HG03565 (cell line): ENCODE measurements around the gene GALNT17.

Experiments
- ATAC-seq: cut with Tn5 transposase; IDR thresholded peaks from one replicate; pipeline ENCODE4 v1.9.1; 2021; ENCODE audit warnings: mild to moderate bottlenecking, moderate library complexity; ENCODE audit not compliant: unreplicated experiment

Gene GALNT17

DNA sequence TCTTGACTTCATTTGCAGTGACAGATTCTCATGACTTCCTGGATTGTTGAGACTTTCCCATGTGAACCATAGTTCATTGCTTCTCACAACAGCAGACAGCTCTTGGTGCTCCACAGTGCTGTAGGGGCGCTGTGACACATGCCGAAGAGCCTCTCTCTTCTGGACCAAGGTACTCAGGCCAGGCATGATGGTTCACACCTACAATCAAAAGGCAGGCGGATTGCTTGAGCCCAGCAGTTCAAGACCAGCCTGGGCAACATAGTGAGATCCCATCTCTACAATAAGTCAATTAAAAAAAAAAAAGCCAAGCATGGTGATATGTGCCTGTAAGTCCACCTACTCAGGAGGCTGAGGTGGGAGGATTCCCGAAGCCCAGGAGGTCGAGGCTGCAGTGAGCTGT lies 354.5 kb downstream of the GALNT17 start:
- no peak for ATAC-seq

DNA sequence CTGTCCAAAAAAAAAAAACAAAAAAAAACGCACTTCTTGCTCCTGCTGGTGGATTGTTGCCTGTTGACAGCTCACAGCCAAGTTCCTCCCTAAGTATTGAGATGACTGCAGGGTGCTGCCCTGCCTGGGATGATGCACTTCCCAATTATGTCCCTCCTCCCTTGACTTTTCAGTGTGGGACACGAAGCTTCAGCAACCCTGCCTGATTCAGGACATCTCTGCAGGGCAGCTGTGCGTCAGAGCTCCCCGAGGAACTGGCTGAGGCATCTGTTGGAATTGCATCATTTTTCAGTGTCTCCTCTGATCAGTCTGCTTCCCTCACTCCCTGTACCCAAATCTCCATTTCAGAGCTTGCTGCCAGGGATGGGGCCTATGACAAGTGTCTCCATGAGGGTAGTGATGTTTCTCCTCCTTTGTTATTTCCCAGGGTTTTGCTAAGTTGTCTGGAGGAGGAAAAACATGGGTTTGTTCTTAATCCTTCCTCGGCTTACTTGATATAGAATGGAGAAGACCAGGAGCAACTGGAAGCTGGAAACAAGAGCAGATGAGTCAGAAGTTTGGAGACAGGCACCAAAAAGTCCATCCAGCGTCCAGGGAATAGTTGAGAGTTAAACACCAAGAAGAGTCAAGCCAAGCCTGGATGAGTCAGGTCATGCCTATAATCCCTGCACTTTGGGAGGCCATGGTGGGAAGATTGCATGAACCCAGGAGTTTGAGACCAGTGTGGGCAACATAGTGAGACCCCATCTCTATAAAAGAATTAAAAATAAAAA lies 355.1 kb downstream of the GALNT17 start:
- ATAC-seq, result no peak

- ATAC-seq, result no peak
Observed at GRCh38 chr7:71488308-71488707, 356.4 kb downstream of the GALNT17 start.

- no peak for ATAC-seq
Observed at GRCh38 chr7:71491336-71491735, 359.4 kb downstream of the GALNT17 start.

- ATAC-seq, result no peak
Observed at GRCh38 chr7:71495828-71496227, 363.9 kb downstream of the GALNT17 start.

DNA sequence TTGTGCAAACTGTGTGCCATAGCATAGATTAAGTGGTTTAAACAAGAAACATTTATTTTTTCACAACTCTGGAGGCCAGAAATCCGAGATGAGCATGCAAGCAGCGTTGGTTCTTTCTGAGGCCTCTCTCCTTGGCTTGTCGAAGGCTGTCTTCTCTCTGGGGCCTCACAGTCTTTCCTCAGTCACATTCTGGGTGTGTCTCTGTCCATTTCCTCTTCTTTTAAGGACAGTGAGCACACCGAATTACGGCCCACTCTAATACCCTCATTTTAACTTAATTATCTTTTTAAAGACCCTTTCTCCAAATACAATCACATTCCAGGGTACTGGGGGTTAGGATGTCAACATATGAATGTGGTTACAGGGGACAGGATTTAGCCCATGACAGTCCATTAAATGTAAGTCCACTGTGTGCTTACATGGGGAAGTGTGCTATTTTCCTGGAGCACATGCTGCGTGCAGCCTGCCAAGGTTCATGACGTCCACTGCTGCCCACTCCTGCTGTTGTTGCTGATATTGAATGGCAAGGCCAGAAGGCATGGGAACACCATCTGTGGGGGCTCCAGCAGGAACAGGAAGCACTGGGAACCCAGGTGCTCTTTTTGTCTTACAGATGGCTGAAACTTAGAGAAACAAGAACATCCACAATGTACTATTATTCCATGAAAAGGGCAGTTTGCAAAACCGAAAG lies 365.5 kb downstream of the GALNT17 start:
- ATAC-seq, result no peak

GRCh38 chr7:71498381-71498780 lies 366.4 kb downstream of the GALNT17 start:
- no peak for ATAC-seq

- ATAC-seq, result no peak
Observed at GRCh38 chr7:71504697-71505441, 372.9 kb downstream of the GALNT17 start.

DNA sequence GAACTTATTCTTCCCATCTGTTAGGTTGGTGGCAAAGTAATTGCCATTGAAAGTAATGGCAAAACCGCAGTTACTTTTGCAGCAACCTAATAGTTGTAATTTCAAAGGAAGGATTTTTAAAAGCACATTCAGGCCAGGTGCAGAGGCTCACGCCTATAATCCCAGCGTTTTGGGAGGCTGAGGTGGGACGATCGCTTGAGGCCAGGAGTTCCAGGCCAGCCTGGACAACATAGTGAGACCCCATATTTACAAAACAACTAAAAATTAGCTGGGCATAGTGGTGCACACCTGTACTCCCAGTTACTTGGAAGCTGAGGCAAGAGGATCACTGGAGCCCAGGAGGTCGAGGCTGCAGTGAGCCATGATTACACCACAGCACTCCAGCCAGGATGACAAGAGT lies 374.9 kb downstream of the GALNT17 start:
- ATAC-seq, result no peak

DNA sequence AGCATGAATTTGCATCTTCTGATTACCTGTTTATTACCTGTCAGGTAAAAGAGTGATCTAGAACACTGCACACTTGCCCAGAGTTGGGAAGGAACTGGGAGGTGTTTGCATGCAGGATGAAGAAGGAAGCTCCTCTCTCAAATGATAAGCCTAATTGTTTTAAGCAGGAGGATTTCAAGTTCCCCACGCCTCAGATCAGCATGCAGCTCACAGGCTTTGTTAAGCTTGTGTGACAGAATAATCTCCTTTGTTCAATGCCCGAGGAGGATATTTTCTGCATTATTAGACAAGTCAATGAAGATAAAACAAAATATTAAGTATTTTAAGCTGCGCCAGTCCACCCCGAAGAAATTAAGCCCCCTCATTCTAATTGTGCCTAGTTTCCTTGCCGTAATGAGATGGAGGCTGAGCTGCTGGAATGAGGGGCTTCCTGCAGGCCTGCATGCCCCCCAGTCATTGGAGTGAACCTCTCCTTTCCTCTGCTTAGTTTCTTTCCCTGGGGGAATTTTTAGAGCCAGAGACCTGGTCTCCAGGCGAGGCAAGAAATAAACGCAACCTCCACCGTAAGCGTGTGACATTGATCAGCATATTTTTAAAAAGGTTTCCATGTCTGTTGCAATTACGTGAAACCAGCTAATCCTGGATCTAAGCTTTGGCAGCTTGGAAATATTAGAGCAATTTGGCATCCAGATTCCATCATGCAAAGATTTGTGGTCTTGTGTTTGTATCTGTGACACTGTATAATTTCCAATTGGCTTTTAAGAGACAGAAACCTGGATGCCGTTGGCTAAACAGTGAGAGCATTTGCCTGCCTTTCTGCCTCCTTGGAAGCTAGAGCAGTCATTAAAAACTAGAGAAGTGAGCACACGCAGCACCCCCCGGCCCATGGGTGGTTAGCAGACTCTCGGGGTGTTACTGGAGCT lies 376.0 kb downstream of the GALNT17 start:
- no peak for ATAC-seq

DNA sequence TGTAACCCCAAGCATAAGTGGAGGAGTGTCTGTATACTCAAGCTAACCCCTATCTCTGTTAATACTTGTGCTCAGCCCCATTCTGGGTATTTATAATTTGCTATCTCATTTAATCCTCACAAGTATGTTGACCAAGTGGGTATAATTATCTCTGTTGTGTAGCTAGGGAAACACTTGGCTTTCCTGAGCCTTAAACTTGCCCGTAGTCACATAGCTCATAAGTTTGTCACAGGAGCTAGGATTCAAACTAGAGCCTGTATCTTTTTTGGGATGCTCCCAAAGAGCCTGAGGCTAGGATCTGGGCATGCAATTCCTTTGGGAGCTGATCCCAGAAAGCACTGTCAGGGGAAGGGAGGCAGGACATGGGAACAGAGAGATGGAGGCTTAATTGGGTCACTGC lies 377.4 kb downstream of the GALNT17 start:
- ATAC-seq, result no peak

DNA sequence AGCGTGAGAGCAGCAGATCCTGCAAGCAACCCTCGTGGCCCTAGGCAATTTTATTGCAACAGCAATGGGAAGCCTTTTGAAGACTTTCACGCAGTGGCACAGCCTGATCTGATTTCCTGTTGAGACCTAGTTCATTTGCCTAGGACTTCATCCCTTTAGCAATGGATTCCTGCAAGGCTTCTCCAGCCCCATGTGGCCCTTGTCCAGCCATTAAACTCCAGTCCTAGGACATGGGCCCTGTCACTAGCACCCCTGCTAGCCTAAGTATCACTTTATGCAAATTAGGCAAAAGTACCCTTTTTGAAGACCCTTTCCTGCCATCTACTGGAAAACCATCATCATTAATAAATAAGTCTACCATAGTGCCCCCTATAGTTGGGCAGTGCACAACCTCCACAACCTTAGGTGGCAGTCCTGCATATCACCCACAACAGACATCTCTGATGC lies 379.4 kb downstream of the GALNT17 start:
- ATAC-seq, result no peak

GRCh38 chr7:71517940-71518699 lies 386.2 kb downstream of the GALNT17 start:
- ATAC-seq, result no peak

- ATAC-seq, result no peak
Observed at GRCh38 chr7:71518880-71519279, 386.9 kb downstream of the GALNT17 start.

DNA sequence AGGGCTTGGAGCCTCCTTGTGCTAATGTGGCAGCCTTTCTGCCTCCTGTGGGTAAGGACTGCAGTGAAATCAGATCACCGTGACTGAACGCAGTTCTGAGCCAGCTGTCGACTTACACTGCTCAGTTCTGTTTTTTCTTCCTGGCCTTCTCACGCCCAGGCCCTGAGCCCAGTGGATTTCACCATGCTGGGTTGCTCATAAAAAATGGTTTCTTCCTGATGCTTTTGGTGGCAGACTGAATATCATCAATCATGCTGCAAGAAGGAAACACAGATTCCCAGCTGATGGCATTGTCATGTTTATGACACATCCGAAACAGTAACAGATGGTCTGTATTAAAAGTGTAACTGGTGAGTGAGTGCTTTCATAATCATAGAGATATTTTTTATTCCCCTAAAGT lies 389.6 kb downstream of the GALNT17 start:
- ATAC-seq, result no peak

- no peak for ATAC-seq
Observed at GRCh38 chr7:71526106-71526505, 394.2 kb downstream of the GALNT17 start.

DNA sequence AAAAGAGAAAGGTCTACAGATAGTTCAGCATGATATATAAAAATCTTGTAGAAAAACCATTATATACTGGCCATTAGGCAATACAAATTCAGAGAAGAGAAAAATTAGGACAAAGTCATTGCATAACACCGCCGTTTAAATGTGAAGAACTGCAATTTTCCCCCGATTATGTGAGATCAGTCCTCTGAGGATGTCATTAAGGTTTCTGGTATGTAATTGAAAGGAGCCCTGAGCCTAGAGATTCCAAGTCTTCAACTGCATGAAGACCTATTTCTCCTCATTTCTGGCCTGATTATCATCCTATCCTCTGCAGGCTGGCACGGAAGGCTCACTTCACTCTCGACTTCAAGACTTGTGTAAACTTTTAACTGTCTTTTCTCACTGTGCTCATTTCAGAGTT lies 395.3 kb downstream of the GALNT17 start:
- ATAC-seq, result no peak

DNA sequence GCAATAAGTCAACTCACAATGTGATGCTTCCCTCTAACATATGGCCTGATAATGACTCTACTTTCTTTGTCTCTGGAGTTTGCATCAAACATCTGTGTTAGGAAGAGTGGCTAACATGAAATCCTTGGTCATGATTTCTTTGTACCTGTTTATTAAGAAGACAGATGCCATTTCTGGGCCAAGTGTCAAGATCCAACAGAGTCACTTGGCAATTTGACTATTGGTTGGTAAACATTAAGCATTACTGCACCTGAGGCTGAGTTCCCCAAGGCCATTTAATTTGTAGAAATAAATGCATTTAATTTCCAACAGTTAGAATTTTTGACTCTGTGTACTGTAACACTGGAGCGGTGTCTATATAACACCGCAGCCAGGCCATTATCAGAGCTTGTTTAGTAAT lies 403.7 kb downstream of the GALNT17 start:
- no peak for ATAC-seq

DNA sequence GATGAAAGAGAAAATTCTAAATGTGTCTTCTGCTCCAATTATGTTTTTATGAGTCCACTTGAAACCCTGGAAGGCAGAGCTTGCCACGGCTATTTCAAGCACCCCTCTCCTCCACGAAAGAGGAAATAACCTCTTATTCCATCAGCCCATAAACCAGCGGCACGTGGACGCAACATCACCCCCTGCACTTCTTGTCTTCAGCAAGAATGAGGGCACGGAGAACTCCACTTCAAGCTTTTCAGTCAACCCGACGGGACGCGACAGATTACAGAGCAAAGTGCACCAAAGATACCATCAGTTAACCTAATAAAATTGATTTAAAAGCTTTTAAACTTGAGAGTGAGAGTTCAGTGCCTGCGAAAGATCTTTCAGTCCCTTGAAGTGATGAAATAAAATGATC lies 406.3 kb downstream of the GALNT17 start:
- no peak for ATAC-seq

DNA sequence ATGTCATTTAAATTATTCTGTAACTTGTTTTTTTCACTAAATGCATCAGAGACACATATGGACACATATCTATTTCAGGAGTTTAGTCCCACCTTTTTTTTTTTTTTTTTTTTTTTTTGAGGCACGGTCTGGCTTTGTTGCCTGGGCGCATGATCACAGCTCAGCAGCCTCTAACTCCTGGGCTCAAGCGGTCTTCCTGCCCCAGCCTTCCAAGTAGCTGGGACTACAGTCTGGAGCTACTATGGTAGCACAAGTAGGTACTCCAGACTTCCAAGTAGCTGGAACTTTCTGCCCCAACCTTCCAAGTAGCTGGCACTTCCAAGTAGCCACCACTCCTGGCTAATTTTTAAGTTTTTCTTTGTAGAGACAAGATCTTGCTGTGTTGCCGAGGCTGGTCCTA lies 407.7 kb downstream of the GALNT17 start:
- no peak for ATAC-seq
